WTC11 (cell line): Measurements from ENCODE around the gene GALNTL6. TPM values are rescaled to one million over a fixed set of nuclear protein-coding genes. Genes with fewer than 3 reads are reported as not detected.

Experiments used
- ATAC-seq: fragments of 200-7000 bp; cut with Tn5 transposase; 2 replicates; pipeline ENCODE4 v1.10.0; 2021; ENCODE audit warnings: mild to moderate bottlenecking, moderate library complexity
- CTCF ChIA-PET: fragments of 300-600 bp; sonication (Branson Sonifier 250); formaldehyde crosslinking; loops from one replicate; lab custom pipeline; 2021; ENCODE audit warnings: antibody characterized with exemption; lab: Charles Lee
- POLR2A ChIA-PET: fragments of 350-600 bp; sonication (Branson Sonifier 250); formaldehyde crosslinking; loops from one replicate; lab custom pipeline; 2021; ENCODE audit warnings: antibody characterized with exemption; lab: Charles Lee
- DNase-seq: peaks from one replicate; pipeline ENCODE4 v3.0.0; 2021; ENCODE audit warnings: low spot score
- H3K27ac Mint-ChIP-seq: 2 replicates; pipeline ENCODE4 v1.8.0; 2021; ENCODE audit warnings: mixed read lengths
- H3K27me3 Mint-ChIP-seq: 2 replicates; pipeline ENCODE4 v1.8.0; 2021; ENCODE audit warnings: low read depth, mild to moderate bottlenecking, moderate library complexity, mixed read lengths
- H3K36me3 Mint-ChIP-seq: 2 replicates; pipeline ENCODE4 v1.8.0; 2021; ENCODE audit warnings: mixed read lengths
- H3K4me1 Mint-ChIP-seq: 2 replicates; pipeline ENCODE4 v1.8.0; 2022; ENCODE audit warnings: mixed read lengths
- H3K4me3 Mint-ChIP-seq: 2 replicates; pipeline ENCODE4 v1.8.0; 2021; ENCODE audit warnings: mild to moderate bottlenecking, moderate library complexity, mixed read lengths
- H3K9me3 Mint-ChIP-seq: 2 replicates; pipeline ENCODE4 v1.8.0; 2021; ENCODE audit warnings: mixed read lengths
- ATF1 ChIP-seq: sonication (generic); formaldehyde crosslinking; IDR thresholded peaks from 2 replicates; pipeline ENCODE4 v1.8.1; 2023; ENCODE audit warnings: mild to moderate bottlenecking, moderate library complexity, missing genetic modification reagents
- ATF2 ChIP-seq: sonication (generic); formaldehyde crosslinking; IDR thresholded peaks from 2 replicates; pipeline ENCODE4 v1.8.1; 2022; ENCODE audit warnings: low read depth, missing genetic modification reagents, borderline replicate concordance
- CDX4 ChIP-seq: fragments of 250-450 bp; sonication (Bioruptor Pico); IDR thresholded peaks from 2 replicates; pipeline ENCODE4 v1.9.0; 2021; ENCODE audit warnings: moderate library complexity, mild to moderate bottlenecking, inconsistent platforms, borderline replicate concordance
- CTCF ChIP-seq: fragments of 200-600 bp; IDR thresholded peaks from 2 replicates; pipeline ENCODE4 v1.8.0; 2022; ENCODE audit warnings: antibody characterized with exemption
- E2F4 ChIP-seq: sonication (generic); formaldehyde crosslinking; IDR thresholded peaks from 2 replicates; pipeline ENCODE4 v1.8.1; 2022; ENCODE audit warnings: low read depth, mild to moderate bottlenecking, moderate library complexity, missing genetic modification reagents, borderline replicate concordance
- E2F5 ChIP-seq: sonication (generic); formaldehyde crosslinking; IDR thresholded peaks from 2 replicates; pipeline ENCODE4 v1.8.1; 2022; ENCODE audit warnings: mild to moderate bottlenecking, moderate library complexity, missing genetic modification reagents
- ELF4 ChIP-seq: sonication (generic); formaldehyde crosslinking; IDR thresholded peaks from 2 replicates; pipeline ENCODE4 v1.8.1; 2022; ENCODE audit warnings: low read depth, mild to moderate bottlenecking, moderate library complexity, missing genetic modification reagents
- ERG ChIP-seq: fragments of 250-450 bp; sonication (Bioruptor Pico); IDR thresholded peaks from 2 replicates; pipeline ENCODE4 v1.8.0; 2021; ENCODE audit warnings: mild to moderate bottlenecking
- ESRRA ChIP-seq: sonication (generic); formaldehyde crosslinking; IDR thresholded peaks from 2 replicates; pipeline ENCODE4 v1.8.1; 2022; ENCODE audit warnings: mild to moderate bottlenecking, missing genetic modification reagents, borderline replicate concordance
- FOXK1 ChIP-seq: sonication (generic); formaldehyde crosslinking; IDR thresholded peaks from 2 replicates; pipeline ENCODE4 v1.8.0; 2022; ENCODE audit warnings: mild to moderate bottlenecking, moderate library complexity, missing genetic modification reagents
- GTF2I ChIP-seq: fragments of 250-450 bp; sonication (Bioruptor Pico); conservative IDR thresholded peaks from 2 replicates; pipeline ENCODE4 v1.4.0; 2021; ENCODE audit warnings: mild to moderate bottlenecking
- HMGXB4 ChIP-seq: sonication (generic); formaldehyde crosslinking; IDR thresholded peaks from 2 replicates; pipeline ENCODE4 v1.8.1; 2023; ENCODE audit warnings: mild to moderate bottlenecking, moderate library complexity, missing genetic modification reagents
- JUN ChIP-seq: sonication (generic); formaldehyde crosslinking; IDR thresholded peaks from 2 replicates; pipeline ENCODE4 v1.8.0; 2023; ENCODE audit warnings: mild to moderate bottlenecking, missing genetic modification reagents
- MXD4 ChIP-seq: fragments of 250-450 bp; sonication (Bioruptor Pico); IDR thresholded peaks from 2 replicates; pipeline ENCODE4 v1.8.0; 2021; ENCODE audit warnings: mild to moderate bottlenecking, moderate library complexity, borderline replicate concordance
- NFE2L1 ChIP-seq: sonication (generic); formaldehyde crosslinking; IDR thresholded peaks from 2 replicates; pipeline ENCODE4 v1.8.1; 2023; ENCODE audit warnings: missing genetic modification reagents
- NR1H2 ChIP-seq: sonication (generic); formaldehyde crosslinking; IDR thresholded peaks from 2 replicates; pipeline ENCODE4 v1.9.0; 2021; ENCODE audit warnings: mild to moderate bottlenecking, moderate library complexity, missing genetic modification reagents
- RORB ChIP-seq: fragments of 250-450 bp; sonication (Bioruptor Pico); IDR thresholded peaks from 2 replicates; pipeline ENCODE4 v1.9.0; 2021; ENCODE audit warnings: mild to moderate bottlenecking
- SP1 ChIP-seq: sonication (generic); formaldehyde crosslinking; conservative IDR thresholded peaks from 2 replicates; pipeline ENCODE4 v1.8.1; 2022; ENCODE audit warnings: missing genetic modification reagents
- TCF7 ChIP-seq: sonication (generic); formaldehyde crosslinking; IDR thresholded peaks from 2 replicates; pipeline ENCODE4 v1.8.0; 2022; ENCODE audit warnings: mild to moderate bottlenecking, low read depth, missing genetic modification reagents, moderate library complexity
- TEAD1 ChIP-seq: sonication (generic); formaldehyde crosslinking; IDR thresholded peaks from 2 replicates; pipeline ENCODE4 v1.8.0; 2022; ENCODE audit warnings: mild to moderate bottlenecking, missing genetic modification reagents
- ZNF317 ChIP-seq: sonication (generic); formaldehyde crosslinking; IDR thresholded peaks from 2 replicates; pipeline ENCODE4 v1.8.1; 2023; ENCODE audit warnings: low read depth, mild to moderate bottlenecking, moderate library complexity, missing genetic modification reagents, borderline replicate concordance
- ZNF396 ChIP-seq: fragments of 250-450 bp; sonication (Bioruptor Pico); IDR thresholded peaks from 2 replicates; pipeline ENCODE4 v1.8.0; 2021; ENCODE audit warnings: mild to moderate bottlenecking, moderate library complexity, borderline replicate concordance
- total RNA-seq: library from RNA; stranded (reverse); gene quantifications from 3 replicates; pipeline ENCODE4 v1.2.3, GENCODE V29; 2021

GALNTL6 gene
- total RNA-seq, 1 experiment from 2014 or later = 0.24 TPM

GRCh38 chr4:172480471-172480870, 667.3 kb downstream of the GALNTL6 start:
- Mint-ChIP-seq H3K27ac (no peak overlapping the region), H3K4me1 (no peaks in the 10 kb centered on the region), H3K9me3 (peaks cover 34% of the 10 kb centered on the region), H3K27me3 (no peaks in the 10 kb centered on the region; the same call in 1 of the 2 replicates), H3K4me3 (no peak overlapping the region), H3K36me3 (peaks cover 30% of the 10 kb centered on the region)
- no peak for DNase-seq
- no peak for ATAC-seq
- POLR2A ChIA-PET = no interaction called here
- CTCF ChIA-PET = no interaction called here
- TF ChIP-seq ZNF317 (CRISPR knock-in tag) = no peak
- TF ChIP-seq ATF2 (CRISPR knock-in tag) = no peak
- no peak for TF ChIP-seq NFE2L1 (CRISPR knock-in tag)
- TF ChIP-seq ZNF396 = no peak
- no peak for TF ChIP-seq E2F5 (CRISPR knock-in tag)
- no peak for TF ChIP-seq ERG
- TF ChIP-seq RORB (CRISPR knock-in tag) = no peak
- no peak for TF ChIP-seq FOXK1 (CRISPR knock-in tag)
- no peak for TF ChIP-seq CDX4 (CRISPR knock-in tag)
- no peak for TF ChIP-seq MXD4 (CRISPR knock-in tag)
- no peak for TF ChIP-seq NR1H2
- no peak for TF ChIP-seq ELF4 (CRISPR knock-in tag)
- TF ChIP-seq ESRRA (CRISPR knock-in tag) = no peak
- no peak for TF ChIP-seq ATF1 (CRISPR knock-in tag)
- TF ChIP-seq TEAD1 (CRISPR knock-in tag) = no peak
- no peak for TF ChIP-seq GTF2I (CRISPR knock-in tag)
- TF ChIP-seq HMGXB4 (CRISPR knock-in tag) = no peak
- TF ChIP-seq JUN (CRISPR knock-in tag) = no peak
- no peak for TF ChIP-seq SP1 (CRISPR knock-in tag)
- TF ChIP-seq TCF7 = no peak

GRCh38 chr4:172481802-172482508, 668.8 kb downstream of the GALNTL6 start:
- POLR2A ChIA-PET = no interaction called here
- DNase-seq (no peak), ATAC-seq (no peak)
- Mint-ChIP-seq H3K4me3 (no peak overlapping the region), H3K4me1 (peaks cover 11% of the 10 kb centered on the region), H3K9me3 (peaks cover 34% of the 10 kb centered on the region), H3K27ac (no peak overlapping the region), H3K27me3 (no peaks in the 10 kb centered on the region; the same call in 1 of the 2 replicates), H3K36me3 (peaks cover 30% of the 10 kb centered on the region)
- no peak for TF ChIP-seq E2F4 (CRISPR knock-in tag)
- TF ChIP-seq CTCF = no peak
- CTCF ChIA-PET = interaction anchor here (1.1 kb wide), 1 partner anchor 62 kb away, joined by 3 read pairs; no protein-coding TSS in a partner anchor
